Colonic mucosa (tissue), 4 donors: ENCODE results near the gene BTNL8. TPM values are rescaled to one million over a fixed set of nuclear protein-coding genes. Genes with fewer than 3 reads are reported as not detected.

Experiments
- DNase-seq: peaks from one replicate; pipeline ENCODE4 v3.0.0-alpha.2; 2020
- H3K27ac ChIP-seq: fragments of 200-600 bp; one replicate; pipeline ENCODE4 v1.8.0; 2021
- H3K27me3 ChIP-seq: fragments of 200-600 bp; one replicate; pipeline ENCODE4 v1.8.0; 2021
- H3K36me3 ChIP-seq: fragments of 200-600 bp; one replicate; pipeline ENCODE4 v1.8.0; 2021
- H3K4me1 ChIP-seq: fragments of 200-600 bp; one replicate; pipeline ENCODE4 v1.8.0; 2021; ENCODE audit warnings: mild to moderate bottlenecking
- H3K4me3 ChIP-seq: fragments of 200-600 bp; one replicate; pipeline ENCODE4 v1.8.0; 2021
- H3K9ac ChIP-seq, 2 donors: one replicate each; pipeline ENCODE4 v1.7.0; 2013; ENCODE audit warnings: control low read depth in 2 of 2, low read depth in 2 of 2, low read length in 2 of 2
- H3K9me3 ChIP-seq: fragments of 200-600 bp; one replicate; pipeline ENCODE4 v1.8.0; 2021
- CTCF ChIP-seq: fragments of 200-600 bp; IDR thresholded peaks from one replicate; pipeline ENCODE4 v1.8.0; 2022; ENCODE audit warnings: antibody characterized with exemption, mild to moderate bottlenecking
- intact Hi-C: fragments of 100-400 bp; cut with DNase I; formaldehyde crosslinking; loops from one replicate; pipeline ENCODE4 v1.14.1; 2022
- total RNA-seq, 2 donors: library from RNA; stranded (reverse); fragmentation: NEBNext Ultra II Directional in 1 of 2; extraction: Animal tissue kit (Norgen Biotek cat#: 25700) in 1 of 2; gene quantifications; one replicate each; pipeline ENCODE4 v1.2.1, GENCODE V29; 2021
- donor health status: healthy.
- donor health status: DM: no; HTN: no; CAD: no.
- donor health status: DM: no; HTN: no; CAD: no.

Gene BTNL8
- total RNA-seq, 2 donors from 2014 or later, result 51.6 to 88.1 TPM

- Histone ChIP-seq H3K9ac (no peak overlapping the region), H3K4me1 (no peaks in the 10 kb centered on the region), H3K36me3 (no peaks in the 10 kb centered on the region), H3K27me3 (no peaks in the 10 kb centered on the region), H3K4me3 (no peak overlapping the region), H3K27ac (no peak overlapping the region), H3K9me3 (no peaks in the 10 kb centered on the region)
- intact Hi-C loops, result no loop called here
- no peak for DNase-seq
- TF ChIP-seq CTCF, result no peak
Measured at GRCh38 chr5:180982008-180982741, 83.2 kb downstream of the BTNL8 start.

GRCh38 chr5:180988016-180988415 lies 89.1 kb downstream of the BTNL8 start:
- DNase-seq, result peak; percentile 70
- no peak for TF ChIP-seq CTCF
- H3K27me3 ChIP-seq, result no peaks in the 10 kb centered on the region
- peak overlapping the region in 1 of 2 donors; percentile 90 for H3K9ac ChIP-seq
- peak overlapping the region; percentile 81 for H3K27ac ChIP-seq
- no peaks in the 10 kb centered on the region for H3K9me3 ChIP-seq
- intact Hi-C loops, result no loop called here
- no peak overlapping the region for H3K4me3 ChIP-seq
- no peaks in the 10 kb centered on the region for H3K36me3 ChIP-seq
- no peaks in the 10 kb centered on the region for H3K4me1 ChIP-seq

- no peak for TF ChIP-seq CTCF
- intact Hi-C loops, result no loop called here
- Histone ChIP-seq H3K4me3 (peak within 1 kb of the TSS; percentile 34), H3K9ac (peak within 1 kb of the TSS; percentile 70 to 90), H3K36me3 (no peaks in the 10 kb centered on the region), H3K27ac (peak within 1 kb of the TSS; percentile 81), H3K4me1 (no peaks in the 10 kb centered on the region), H3K27me3 (no peaks in the 10 kb centered on the region), H3K9me3 (no peaks in the 10 kb centered on the region)
- peak; percentile 60 for DNase-seq
Measured at GRCh38 chr5:180988592-180988991, 89.6 kb downstream of the BTNL8 start, which contains the start of gene BTNL3. Gene BTNL3, plus strand, starts transcription at chr5:180988846. Its CDS starts 183 bp downstream, at chr5:180989029.

GRCh38 chr5:180990086-180990881 lies 91.3 kb downstream of the BTNL8 start:
- H3K27ac ChIP-seq, result peak overlapping the region; percentile 81
- H3K4me3 ChIP-seq, result peak overlapping the region; percentile 34
- intact Hi-C loops, result no loop called here
- no peaks in the 10 kb centered on the region for H3K4me1 ChIP-seq
- peak overlapping the region in 1 of 2 donors; percentile 15 for H3K9ac ChIP-seq
- H3K36me3 ChIP-seq, result no peaks in the 10 kb centered on the region
- H3K9me3 ChIP-seq, result no peaks in the 10 kb centered on the region
- no peak for TF ChIP-seq CTCF
- no peak for DNase-seq
- no peaks in the 10 kb centered on the region for H3K27me3 ChIP-seq

- Histone ChIP-seq H3K9me3 (no peaks in the 10 kb centered on the region), H3K27me3 (no peaks in the 10 kb centered on the region), H3K9ac (peak overlapping the region in 1 of 2 donors; percentile 15), H3K27ac (peak overlapping the region; percentile 81), H3K4me1 (no peaks in the 10 kb centered on the region), H3K4me3 (peak overlapping the region; percentile 34), H3K36me3 (no peaks in the 10 kb centered on the region)
- intact Hi-C loops, result no loop called here
- DNase-seq, result peak; percentile 60
- no peak for TF ChIP-seq CTCF
Measured at GRCh38 chr5:180990882-180991242, 91.9 kb downstream of the BTNL8 start.

Other genes with a start within 250 kb of the BTNL8 start
- gene FLT4, start 249.6 kb upstream of the BTNL8 start, total RNA-seq, result 1 to 10 TPM; 3.1 to 3.3 TPM
- not detected for gene OR2Y1, start 159.1 kb upstream of the BTNL8 start, total RNA-seq
- 100 to 1,000 TPM; 101 to 115 TPM for gene MGAT1, start 96.4 kb upstream of the BTNL8 start, total RNA-seq
- 10 to 100 TPM; 34.3 to 38.7 TPM for gene ZFP62, start 37.9 kb upstream of the BTNL8 start, total RNA-seq
- gene BTNL3, start 89.7 kb downstream of the BTNL8 start, total RNA-seq, result 10 to 100 TPM; 38.0 to 71.1 TPM
- gene BTNL9, start 141.1 kb downstream of the BTNL8 start, total RNA-seq, result 1 to 10 TPM; 2.8 to 5.3 TPM
- gene OR2V1, start 232.0 kb downstream of the BTNL8 start, total RNA-seq, result not detected
- gene OR2V2, start 248.4 kb downstream of the BTNL8 start, total RNA-seq, result not detected